CD14-positive monocyte (primary cell): ENCODE data around the gene IL12B. TPM values are rescaled to one million over a fixed set of nuclear protein-coding genes. Genes with fewer than 3 reads are reported as not detected.

ENCODE experiments used
- DNase-seq, 3 donors: peaks; one replicate each; pipeline ENCODE4 v3.0.0-alpha.2; 2011 to 2022
- H2AFZ ChIP-seq: 2 replicates; pipeline ENCODE4 v1.6.0; 2012; ENCODE audit warnings: mild to moderate bottlenecking, low read depth, low read length, inconsistent platforms; ENCODE audit not compliant: insufficient read depth, poor library complexity, severe bottlenecking
- H3K27ac ChIP-seq, 2 donors: 1 replicate in 1 of 2; 2 replicates in 1 of 2; pipeline ENCODE4 v1.5.1; 2012 to 2013; ENCODE audit warnings: low read length in 2 of 2, control low read depth in 1 of 2, inconsistent platforms in 1 of 2, low read depth in 1 of 2, mild to moderate bottlenecking in 1 of 2
- H3K27me3 ChIP-seq, 2 donors: one replicate each; pipeline versions ENCODE4 v1.6.0 to v1.6.1; 2011 to 2013; ENCODE audit warnings: low read length in 2 of 2; ENCODE audit not compliant: control insufficient read depth in 2 of 2, insufficient read depth in 2 of 2
- H3K36me3 ChIP-seq, 2 donors: replicated peaks in 1 of 2; 1 replicate in 1 of 2; 2 replicates in 1 of 2; pipeline versions ENCODE4 v1.5.1 to v1.6.1; 2012 to 2013; ENCODE audit warnings: low read length in 2 of 2, control low read depth in 1 of 2, inconsistent platforms in 1 of 2, mild to moderate bottlenecking in 1 of 2; ENCODE audit not compliant: insufficient read depth in 2 of 2, control insufficient read depth in 1 of 2
- H3K4me1 ChIP-seq, 2 donors: 1 replicate in 1 of 2; 2 replicates in 1 of 2; pipeline versions ENCODE4 v1.5.1 to v1.6.1; 2012 to 2013; ENCODE audit warnings: low read length in 2 of 2, control low read depth in 1 of 2, inconsistent platforms in 1 of 2, mild to moderate bottlenecking in 1 of 2, moderate library complexity in 1 of 2; ENCODE audit not compliant: insufficient read depth in 2 of 2, control insufficient read depth in 1 of 2
- H3K4me2 ChIP-seq: replicated peaks from 2 replicates; pipeline ENCODE3; 2012; ENCODE audit warnings: low read length, moderate library complexity, mild to moderate bottlenecking; ENCODE audit not compliant: poor library complexity, severe bottlenecking; ENCODE audit errors: extremely low read depth
- H3K4me3 ChIP-seq, 3 experiments: fragments of 200-600 bp in 1 of 3; sonication (generic) in 1 of 3; replicated peaks in 1 of 3; 1 replicate in 2 of 3; 2 replicates in 1 of 3; pipeline ENCODE4 v1.5.1; 2011 to 2013; ENCODE audit warnings: low read length in 3 of 3, mild to moderate bottlenecking in 3 of 3, control low read depth in 2 of 3, low read depth in 2 of 3, inconsistent platforms in 1 of 3, moderate library complexity in 1 of 3
- H3K79me2 ChIP-seq: 2 replicates; pipeline ENCODE4 v1.6.0; 2012; ENCODE audit warnings: mild to moderate bottlenecking, control low read depth, inconsistent platforms, low read length, moderate library complexity; ENCODE audit not compliant: insufficient read depth
- H3K9ac ChIP-seq: 2 replicates; pipeline ENCODE4 v1.6.0; 2017; ENCODE audit warnings: low read length, mild to moderate bottlenecking; ENCODE audit not compliant: insufficient read depth, poor library complexity, severe bottlenecking
- H3K9me3 ChIP-seq, 2 donors: replicated peaks in 1 of 2; 1 replicate in 1 of 2; 2 replicates in 1 of 2; pipeline versions ENCODE4 v1.5.1 to v1.6.1; 2012 to 2013; ENCODE audit warnings: low read length in 2 of 2, control low read depth in 1 of 2; ENCODE audit not compliant: control insufficient read depth in 1 of 2, insufficient read depth in 1 of 2
- H4K20me1 ChIP-seq: 2 replicates; pipeline ENCODE4 v1.6.0; 2012; ENCODE audit warnings: mild to moderate bottlenecking, low read length, control low read depth, moderate library complexity; ENCODE audit not compliant: insufficient read depth
- H3K27ac Mint-ChIP-seq, 7 donors: one replicate each; pipeline ENCODE4 v1.8.0; 2020; ENCODE audit warnings: mild to moderate bottlenecking in 7 of 7, mixed read lengths in 7 of 7, moderate library complexity in 6 of 7, inconsistent platforms in 2 of 7
- H3K27me3 Mint-ChIP-seq, 3 donors: one replicate each; pipeline ENCODE4 v1.8.0; 2021 to 2022; ENCODE audit warnings: low read depth in 3 of 3, mild to moderate bottlenecking in 3 of 3, mixed read lengths in 3 of 3, moderate library complexity in 3 of 3, inconsistent platforms in 1 of 3
- H3K36me3 Mint-ChIP-seq, 2 donors: one replicate each; pipeline ENCODE4 v1.8.0; 2020; ENCODE audit warnings: mixed read lengths in 2 of 2, inconsistent platforms in 1 of 2, mild to moderate bottlenecking in 1 of 2
- H3K4me1 Mint-ChIP-seq: one replicate; pipeline ENCODE4 v1.8.0; 2020; ENCODE audit warnings: mild to moderate bottlenecking, mixed read lengths
- H3K4me3 Mint-ChIP-seq, 2 donors: one replicate each; pipeline ENCODE4 v1.8.0; 2020; ENCODE audit warnings: mild to moderate bottlenecking in 2 of 2, mixed read lengths in 2 of 2, moderate library complexity in 1 of 2
- H3K9me3 Mint-ChIP-seq, 7 donors: one replicate each; pipeline ENCODE4 v1.8.0; 2020 to 2022; ENCODE audit warnings: mixed read lengths in 7 of 7, mild to moderate bottlenecking in 6 of 7, moderate library complexity in 6 of 7, inconsistent platforms in 2 of 7
- WGBS: methylation state at CpG from one replicate; pipeline ENCODE4 v1.1.5; 2013; ENCODE audit warnings: missing lambda C conversion rate; ENCODE audit not compliant: insufficient coverage; 5-methylcytosine and 5-hydroxymethylcytosine counted together
- intact Hi-C, 2 donors: fragments of 100-400 bp; cut with micrococcal nuclease; formaldehyde crosslinking; loops; one replicate each; pipeline versions ENCODE4 v1.15.0 to v1.15.1; 2023
- polyA plus RNA-seq, 3 donors: library from polyadenylated mRNA; depleted of rRNA in 1 of 3; unstranded in 2 of 3; stranded (reverse) in 1 of 3; fragments of 300-500 nt in 2 of 3; fragments of >200 nt in 1 of 3; fragmentation: Illumina TruSeq in 2 of 3; gene quantifications; 1 replicate in 2 of 3; 2 replicates in 1 of 3; pipeline ENCODE4 v1.2.3, GENCODE V29; 2012 to 2021
- TF ChIP-seq, protein P1 (sequence below): fragments of 200-600 bp; IDR thresholded peaks from one replicate; pipeline ENCODE4 v1.8.0; 2022; ENCODE audit warnings: antibody characterized with exemption, mild to moderate bottlenecking

The IL12B gene
- polyA plus RNA-seq, 3 donors, result not detected

DNA sequence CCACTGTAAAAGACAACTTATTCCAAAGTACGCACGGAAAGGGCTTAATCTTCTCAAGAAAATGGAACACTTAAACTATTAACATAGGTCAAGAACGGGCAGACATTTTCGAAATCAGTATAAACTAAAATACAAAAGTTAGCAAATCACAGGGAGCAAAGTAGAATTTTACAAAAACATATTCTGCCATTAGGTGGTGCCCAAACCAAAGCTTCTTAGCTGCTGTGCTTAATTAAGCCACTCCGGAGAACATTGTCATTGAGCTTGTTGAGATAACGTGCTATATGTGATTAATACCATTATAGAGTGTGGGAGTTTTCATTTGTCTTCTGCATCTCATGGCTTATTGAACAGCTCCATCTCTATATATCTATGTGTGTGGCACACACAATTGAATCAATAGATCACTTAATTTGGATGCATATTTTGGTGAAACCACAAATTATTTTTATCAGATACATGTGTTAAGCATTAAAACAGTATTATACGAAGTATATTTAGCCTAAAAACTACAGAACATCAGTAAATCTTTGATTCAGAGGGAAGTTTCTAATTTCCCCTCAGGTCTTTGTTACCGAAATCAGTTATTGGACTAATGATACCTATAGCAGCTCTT is 43.8 kb downstream of the IL12B start:
- H3K4me2 ChIP-seq, result no peak overlapping the region
- Mint-ChIP-seq H3K4me1 (no peaks in the 10 kb centered on the region), H3K36me3 (peaks cover 25 to 27% of the 10 kb centered on the region in 2 donors), H3K27ac (no peak overlapping the region), H3K27me3 (no peaks in the 10 kb centered on the region), H3K4me3 (no peak overlapping the region), H3K9me3 (peaks cover 0 to 3% (median 0%) of the 10 kb centered on the region in 7 donors)
- no peaks in the 10 kb centered on the region for H3K79me2 ChIP-seq
- DNase-seq, result peak; percentile 4 to 23 (median 14)
- TF ChIP-seq, protein P1, sequence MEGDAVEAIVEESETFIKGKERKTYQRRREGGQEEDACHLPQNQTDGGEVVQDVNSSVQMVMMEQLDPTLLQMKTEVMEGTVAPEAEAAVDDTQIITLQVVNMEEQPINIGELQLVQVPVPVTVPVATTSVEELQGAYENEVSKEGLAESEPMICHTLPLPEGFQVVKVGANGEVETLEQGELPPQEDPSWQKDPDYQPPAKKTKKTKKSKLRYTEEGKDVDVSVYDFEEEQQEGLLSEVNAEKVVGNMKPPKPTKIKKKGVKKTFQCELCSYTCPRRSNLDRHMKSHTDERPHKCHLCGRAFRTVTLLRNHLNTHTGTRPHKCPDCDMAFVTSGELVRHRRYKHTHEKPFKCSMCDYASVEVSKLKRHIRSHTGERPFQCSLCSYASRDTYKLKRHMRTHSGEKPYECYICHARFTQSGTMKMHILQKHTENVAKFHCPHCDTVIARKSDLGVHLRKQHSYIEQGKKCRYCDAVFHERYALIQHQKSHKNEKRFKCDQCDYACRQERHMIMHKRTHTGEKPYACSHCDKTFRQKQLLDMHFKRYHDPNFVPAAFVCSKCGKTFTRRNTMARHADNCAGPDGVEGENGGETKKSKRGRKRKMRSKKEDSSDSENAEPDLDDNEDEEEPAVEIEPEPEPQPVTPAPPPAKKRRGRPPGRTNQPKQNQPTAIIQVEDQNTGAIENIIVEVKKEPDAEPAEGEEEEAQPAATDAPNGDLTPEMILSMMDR, result peak; percentile 34
- 0% methylated on average over 1 of the region's 8 CpGs for WGBS
- H3K9ac ChIP-seq, result no peak overlapping the region
- H3K27me3 ChIP-seq, result no peaks in the 10 kb centered on the region
- no peaks in the 10 kb centered on the region for H3K9me3 ChIP-seq
- no peak overlapping the region for H3K4me3 ChIP-seq
- H2AFZ ChIP-seq, result no peak overlapping the region
- H3K27ac ChIP-seq, result no peak overlapping the region
- intact Hi-C loops, result no loop called here
- no peaks in the 10 kb centered on the region for H3K4me1 ChIP-seq
- H3K36me3 ChIP-seq, result peaks cover 27 to 37% of the 10 kb centered on the region in 2 donors
- no peaks in the 10 kb centered on the region for H4K20me1 ChIP-seq

GRCh38 chr5:159274676-159275075 is 55.6 kb downstream of the IL12B start:
- H3K4me1 ChIP-seq, result peaks cover 3 to 9% of the 10 kb centered on the region in 2 donors
- H3K36me3 Mint-ChIP-seq, result peaks cover 57 to 68% of the 10 kb centered on the region in 2 donors
- H3K4me3 Mint-ChIP-seq, result no peak overlapping the region
- H3K36me3 ChIP-seq, result peaks cover 53 to 85% of the 10 kb centered on the region in 2 donors
- H3K27me3 ChIP-seq, result no peaks in the 10 kb centered on the region
- H3K27ac Mint-ChIP-seq, result peak overlapping the region in 4 of 7 donors; percentile 25 to 76 (median 48)
- no peaks in the 10 kb centered on the region for H3K27me3 Mint-ChIP-seq
- H3K4me3 ChIP-seq, result peak overlapping the region in 1 of 3 experiments; percentile 26
- no peaks in the 10 kb centered on the region for H3K79me2 ChIP-seq
- peak overlapping the region; percentile 14 for H3K4me2 ChIP-seq
- peaks cover 0 to 2% (median 0%) of the 10 kb centered on the region in 7 donors for H3K9me3 Mint-ChIP-seq
- H3K4me1 Mint-ChIP-seq, result peaks cover 6% of the 10 kb centered on the region
- intact Hi-C loops, result no loop called here
- H2AFZ ChIP-seq, result no peak overlapping the region
- H3K9me3 ChIP-seq, result no peaks in the 10 kb centered on the region
- TF ChIP-seq, protein P1, result no peak
- no peak overlapping the region for H3K9ac ChIP-seq
- peak overlapping the region in 1 of 2 donors; percentile 54 for H3K27ac ChIP-seq
- DNase-seq, result peak in 1 of 3 donors; percentile 9
- no peaks in the 10 kb centered on the region for H4K20me1 ChIP-seq
